CD14-positive monocyte (primary cell): ENCODE measurements around the gene CAPN6. TPM values are rescaled to one million over a fixed set of nuclear protein-coding genes. Genes with fewer than 3 reads are reported as not detected.

Experiments used
- DNase-seq, 3 donors: peaks; one replicate each; pipeline ENCODE4 v3.0.0-alpha.2; 2011 to 2022
- H2AFZ ChIP-seq: 2 replicates; pipeline ENCODE4 v1.6.0; 2012; ENCODE audit warnings: mild to moderate bottlenecking, low read depth, low read length, inconsistent platforms; ENCODE audit not compliant: insufficient read depth, poor library complexity, severe bottlenecking
- H3K27ac ChIP-seq, 2 donors: 1 replicate in 1 of 2; 2 replicates in 1 of 2; pipeline ENCODE4 v1.5.1; 2012 to 2013; ENCODE audit warnings: low read length in 2 of 2, control low read depth in 1 of 2, inconsistent platforms in 1 of 2, low read depth in 1 of 2, mild to moderate bottlenecking in 1 of 2
- H3K27me3 ChIP-seq, 2 donors: one replicate each; pipeline versions ENCODE4 v1.6.0 to v1.6.1; 2011 to 2013; ENCODE audit warnings: low read length in 2 of 2; ENCODE audit not compliant: control insufficient read depth in 2 of 2, insufficient read depth in 2 of 2
- H3K36me3 ChIP-seq, 2 donors: replicated peaks in 1 of 2; 1 replicate in 1 of 2; 2 replicates in 1 of 2; pipeline versions ENCODE4 v1.5.1 to v1.6.1; 2012 to 2013; ENCODE audit warnings: low read length in 2 of 2, control low read depth in 1 of 2, inconsistent platforms in 1 of 2, mild to moderate bottlenecking in 1 of 2; ENCODE audit not compliant: insufficient read depth in 2 of 2, control insufficient read depth in 1 of 2
- H3K4me1 ChIP-seq, 2 donors: 1 replicate in 1 of 2; 2 replicates in 1 of 2; pipeline versions ENCODE4 v1.5.1 to v1.6.1; 2012 to 2013; ENCODE audit warnings: low read length in 2 of 2, control low read depth in 1 of 2, inconsistent platforms in 1 of 2, mild to moderate bottlenecking in 1 of 2, moderate library complexity in 1 of 2; ENCODE audit not compliant: insufficient read depth in 2 of 2, control insufficient read depth in 1 of 2
- H3K4me2 ChIP-seq: replicated peaks from 2 replicates; pipeline ENCODE3; 2012; ENCODE audit warnings: low read length, moderate library complexity, mild to moderate bottlenecking; ENCODE audit not compliant: poor library complexity, severe bottlenecking; ENCODE audit errors: extremely low read depth
- H3K4me3 ChIP-seq, 3 experiments: fragments of 200-600 bp in 1 of 3; sonication (generic) in 1 of 3; replicated peaks in 1 of 3; 1 replicate in 2 of 3; 2 replicates in 1 of 3; pipeline ENCODE4 v1.5.1; 2011 to 2013; ENCODE audit warnings: low read length in 3 of 3, mild to moderate bottlenecking in 3 of 3, control low read depth in 2 of 3, low read depth in 2 of 3, inconsistent platforms in 1 of 3, moderate library complexity in 1 of 3
- H3K79me2 ChIP-seq: 2 replicates; pipeline ENCODE4 v1.6.0; 2012; ENCODE audit warnings: mild to moderate bottlenecking, control low read depth, inconsistent platforms, low read length, moderate library complexity; ENCODE audit not compliant: insufficient read depth
- H3K9ac ChIP-seq: 2 replicates; pipeline ENCODE4 v1.6.0; 2017; ENCODE audit warnings: low read length, mild to moderate bottlenecking; ENCODE audit not compliant: insufficient read depth, poor library complexity, severe bottlenecking
- H3K9me3 ChIP-seq, 2 donors: replicated peaks in 1 of 2; 1 replicate in 1 of 2; 2 replicates in 1 of 2; pipeline versions ENCODE4 v1.5.1 to v1.6.1; 2012 to 2013; ENCODE audit warnings: low read length in 2 of 2, control low read depth in 1 of 2; ENCODE audit not compliant: control insufficient read depth in 1 of 2, insufficient read depth in 1 of 2
- H4K20me1 ChIP-seq: 2 replicates; pipeline ENCODE4 v1.6.0; 2012; ENCODE audit warnings: mild to moderate bottlenecking, low read length, control low read depth, moderate library complexity; ENCODE audit not compliant: insufficient read depth
- H3K27ac Mint-ChIP-seq, 7 donors: one replicate each; pipeline ENCODE4 v1.8.0; 2020; ENCODE audit warnings: mild to moderate bottlenecking in 7 of 7, mixed read lengths in 7 of 7, moderate library complexity in 6 of 7, inconsistent platforms in 2 of 7
- H3K27me3 Mint-ChIP-seq, 3 donors: one replicate each; pipeline ENCODE4 v1.8.0; 2021 to 2022; ENCODE audit warnings: low read depth in 3 of 3, mild to moderate bottlenecking in 3 of 3, mixed read lengths in 3 of 3, moderate library complexity in 3 of 3, inconsistent platforms in 1 of 3
- H3K36me3 Mint-ChIP-seq, 2 donors: one replicate each; pipeline ENCODE4 v1.8.0; 2020; ENCODE audit warnings: mixed read lengths in 2 of 2, inconsistent platforms in 1 of 2, mild to moderate bottlenecking in 1 of 2
- H3K4me1 Mint-ChIP-seq: one replicate; pipeline ENCODE4 v1.8.0; 2020; ENCODE audit warnings: mild to moderate bottlenecking, mixed read lengths
- H3K4me3 Mint-ChIP-seq, 2 donors: one replicate each; pipeline ENCODE4 v1.8.0; 2020; ENCODE audit warnings: mild to moderate bottlenecking in 2 of 2, mixed read lengths in 2 of 2, moderate library complexity in 1 of 2
- H3K9me3 Mint-ChIP-seq, 7 donors: one replicate each; pipeline ENCODE4 v1.8.0; 2020 to 2022; ENCODE audit warnings: mixed read lengths in 7 of 7, mild to moderate bottlenecking in 6 of 7, moderate library complexity in 6 of 7, inconsistent platforms in 2 of 7
- CTCF ChIP-seq: fragments of 200-600 bp; IDR thresholded peaks from one replicate; pipeline ENCODE4 v1.8.0; 2022; ENCODE audit warnings: antibody characterized with exemption, mild to moderate bottlenecking
- WGBS: methylation state at CpG from one replicate; pipeline ENCODE4 v1.1.5; 2013; ENCODE audit warnings: missing lambda C conversion rate; ENCODE audit not compliant: insufficient coverage; 5-methylcytosine and 5-hydroxymethylcytosine counted together
- intact Hi-C, 2 donors: fragments of 100-400 bp; cut with micrococcal nuclease; formaldehyde crosslinking; loops; one replicate each; pipeline versions ENCODE4 v1.15.0 to v1.15.1; 2023
- polyA plus RNA-seq, 3 donors: library from polyadenylated mRNA; depleted of rRNA in 1 of 3; unstranded in 2 of 3; stranded (reverse) in 1 of 3; fragments of 300-500 nt in 2 of 3; fragments of >200 nt in 1 of 3; fragmentation: Illumina TruSeq in 2 of 3; gene quantifications; 1 replicate in 2 of 3; 2 replicates in 1 of 3; pipeline ENCODE4 v1.2.3, GENCODE V29; 2012 to 2021

The CAPN6 gene
- polyA plus RNA-seq, 3 donors = not detected

GRCh38 chrX:111262086-111262485 is 8.2 kb downstream of the CAPN6 start:
- no peak for TF ChIP-seq CTCF
- H3K27ac Mint-ChIP-seq = peak overlapping the region in 1 of 7 donors; percentile 74
- no peak overlapping the region for H3K9ac ChIP-seq
- H3K4me3 Mint-ChIP-seq = no peak overlapping the region
- no peaks in the 10 kb centered on the region for H3K4me1 ChIP-seq
- H3K27ac ChIP-seq = no peak overlapping the region
- no peaks in the 10 kb centered on the region for H3K79me2 ChIP-seq
- no peak overlapping the region for H2AFZ ChIP-seq
- H3K27me3 Mint-ChIP-seq = peaks cover 3 to 5% (median 4%) of the 10 kb centered on the region in 3 donors
- H3K27me3 ChIP-seq = peaks cover 0 to 4% of the 10 kb centered on the region in 2 donors
- H4K20me1 ChIP-seq = no peaks in the 10 kb centered on the region
- no peaks in the 10 kb centered on the region for H3K9me3 Mint-ChIP-seq
- no peaks in the 10 kb centered on the region for H3K36me3 ChIP-seq
- no peaks in the 10 kb centered on the region for H3K36me3 Mint-ChIP-seq
- no peak overlapping the region for H3K4me2 ChIP-seq
- WGBS = 83% methylated on average over 1 of the region's 3 CpGs
- intact Hi-C loops = no loop called here
- no peaks in the 10 kb centered on the region for H3K4me1 Mint-ChIP-seq
- no peak for DNase-seq
- H3K9me3 ChIP-seq = no peaks in the 10 kb centered on the region
- no peak overlapping the region for H3K4me3 ChIP-seq

- Mint-ChIP-seq H3K36me3 (no peaks in the 10 kb centered on the region), H3K4me3 (no peak overlapping the region), H3K27ac (no peak overlapping the region), H3K9me3 (no peaks in the 10 kb centered on the region), H3K27me3 (peaks cover 1 to 5% (median 3%) of the 10 kb centered on the region in 3 donors), H3K4me1 (no peaks in the 10 kb centered on the region)
- H3K9ac ChIP-seq = no peak overlapping the region
- intact Hi-C loops = no loop called here
- H3K27me3 ChIP-seq = peaks cover 0 to 2% of the 10 kb centered on the region in 2 donors
- no peaks in the 10 kb centered on the region for H3K36me3 ChIP-seq
- H3K27ac ChIP-seq = no peak overlapping the region
- no peak overlapping the region for H3K4me2 ChIP-seq
- H2AFZ ChIP-seq = no peak overlapping the region
- no peak overlapping the region for H3K4me3 ChIP-seq
- H4K20me1 ChIP-seq = no peaks in the 10 kb centered on the region
- no peaks in the 10 kb centered on the region for H3K9me3 ChIP-seq
- no CpG with 5 or more reads among the region's 3 CpGs for WGBS
- no peaks in the 10 kb centered on the region for H3K79me2 ChIP-seq
- no peak for TF ChIP-seq CTCF
- no peaks in the 10 kb centered on the region for H3K4me1 ChIP-seq
- no peak for DNase-seq
These were observed 9.8 kb downstream of the CAPN6 start for GRCh38 chrX:111260451-111260850.
